Measurements from ENCODE around the gene NTM.
A peak's percentile ranks its signal among the peaks of the same experiment; 100 is the strongest.

NTM gene

DNA sequence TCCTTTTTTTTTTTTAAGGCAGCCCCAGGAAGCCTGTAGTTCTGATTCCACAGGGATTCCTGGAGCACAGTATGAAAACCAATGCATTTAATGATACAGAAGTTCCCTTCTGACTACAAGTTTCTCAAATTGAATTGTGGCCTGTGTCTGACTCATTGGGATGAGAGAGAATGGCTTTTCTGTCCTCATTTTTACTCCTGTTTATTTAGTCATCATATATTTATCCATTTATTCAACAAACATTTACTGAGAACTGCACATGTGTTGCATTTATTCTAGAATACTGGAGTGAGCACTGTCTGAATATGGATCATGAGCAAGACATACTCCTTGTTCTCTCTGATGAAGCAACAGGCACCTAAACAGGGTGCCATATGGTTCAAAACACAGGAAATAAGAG lies 231.2 kb downstream of the NTM start:
- DNase-seq (ENCODE audit: low spot score): no peak

GRCh38 chr11:131602431-131602830 lies 232.0 kb downstream of the NTM start:
- DNase-seq (ENCODE audit: low spot score): no peak

- DNase-seq (ENCODE audit: low spot score): no peak
Measured at GRCh38 chr11:131606811-131607335, 236.5 kb downstream of the NTM start.

GRCh38 chr11:131609337-131609736 lies 238.9 kb downstream of the NTM start:
- DNase-seq (ENCODE audit: low spot score): no peak

DNA sequence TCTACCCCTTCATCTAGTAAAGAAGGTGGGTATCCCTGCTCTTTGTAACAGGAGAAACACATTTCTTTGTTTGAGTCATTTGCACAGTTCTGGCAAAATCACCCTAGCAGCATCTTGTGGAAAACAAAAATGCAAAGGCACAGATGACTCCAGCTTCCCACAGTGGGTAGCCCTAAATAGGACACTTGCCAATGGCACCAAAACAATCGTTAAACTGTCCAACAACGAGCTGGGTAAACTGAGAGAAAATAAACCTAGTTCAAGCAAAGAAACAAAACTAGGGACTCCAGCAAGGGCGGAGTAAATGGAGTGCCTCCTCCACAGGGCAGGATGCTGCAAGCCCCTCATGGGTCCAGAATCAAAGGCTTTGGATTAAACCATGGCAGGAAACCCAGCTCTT lies 239.5 kb downstream of the NTM start:
- DNase-seq (ENCODE audit: low spot score): no peak

- no peak for DNase-seq (ENCODE audit: low spot score)
Measured at GRCh38 chr11:131611322-131611721, 240.9 kb downstream of the NTM start.

GRCh38 chr11:131612533-131612932 lies 242.1 kb downstream of the NTM start:
- DNase-seq (ENCODE audit: low spot score): no peak

DNA sequence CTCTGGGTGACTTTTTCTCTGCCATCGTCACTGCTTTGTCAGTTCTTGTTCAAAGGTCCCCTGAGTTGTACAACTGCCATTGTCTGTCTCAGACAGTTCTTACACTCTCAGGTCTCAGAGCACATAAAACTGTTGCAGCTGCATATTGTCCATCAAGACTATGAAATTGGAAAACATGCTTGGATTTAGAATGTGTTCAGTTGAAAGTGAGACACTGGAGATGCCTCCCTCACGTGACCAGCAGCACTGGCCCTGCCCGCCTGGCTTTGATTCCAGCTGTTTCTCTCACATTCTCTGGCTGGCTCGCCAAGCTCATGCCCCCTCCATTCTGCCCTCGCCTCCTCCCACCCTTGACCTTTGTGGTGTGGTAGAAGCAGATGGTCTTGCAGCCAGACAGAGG lies 244.2 kb downstream of the NTM start:
- no peak for DNase-seq (ENCODE audit: low spot score)

DNA sequence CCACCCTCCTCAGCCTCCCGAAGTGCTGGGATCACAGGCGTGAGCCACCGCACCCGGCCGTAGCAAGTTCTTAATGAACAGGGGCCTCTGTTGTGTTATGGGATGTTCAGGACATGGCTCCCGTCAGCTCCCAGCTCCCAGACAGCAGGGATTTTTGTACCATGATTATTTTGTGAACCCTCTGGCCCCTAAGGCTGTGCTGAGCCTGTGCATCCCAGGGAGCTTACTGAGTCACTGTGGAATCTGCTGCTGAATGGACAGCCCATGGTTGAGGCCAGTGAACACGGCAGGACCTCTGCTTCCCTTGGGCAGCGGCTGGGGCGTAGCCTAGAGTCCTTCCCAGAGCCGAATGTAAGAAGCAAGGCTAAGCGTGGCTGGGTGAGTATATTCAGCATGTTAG lies 245.2 kb downstream of the NTM start:
- no peak for DNase-seq (ENCODE audit: low spot score)

DNA sequence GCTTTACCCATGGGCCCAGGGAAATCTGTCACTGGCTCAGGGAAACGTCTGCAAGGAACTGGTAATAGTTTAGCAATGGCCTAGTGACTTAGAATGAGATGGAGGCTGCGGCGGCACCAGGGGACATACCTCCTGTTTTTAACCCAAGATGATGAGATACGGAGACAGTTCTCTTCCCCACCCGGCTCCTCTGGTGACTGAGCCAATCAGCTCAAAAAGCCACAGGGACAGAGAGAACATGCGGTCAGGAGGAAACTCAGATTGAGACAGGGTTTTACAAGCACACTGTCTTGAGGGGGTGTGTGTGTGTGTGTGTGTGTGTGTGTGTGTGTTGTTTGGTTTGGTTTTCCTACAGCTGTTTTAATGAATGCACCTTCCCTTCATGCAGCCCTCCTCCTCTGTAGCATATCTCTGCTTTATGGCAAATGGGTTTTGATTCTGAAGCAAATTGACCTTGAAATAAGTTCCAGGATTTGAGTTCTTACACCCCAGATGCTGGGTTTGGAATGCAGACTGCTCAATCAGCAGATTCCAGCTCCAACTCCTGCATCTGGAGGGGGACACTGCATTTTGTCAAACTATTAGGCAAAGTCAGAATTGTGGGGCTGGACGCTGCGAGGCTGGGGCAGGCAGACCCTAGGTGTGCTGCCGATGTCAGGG lies 246.2 kb downstream of the NTM start:
- peak; percentile 1 for DNase-seq (ENCODE audit: low spot score)

- DNase-seq (ENCODE audit: low spot score): no peak
Measured at GRCh38 chr11:131618201-131618600, 247.8 kb downstream of the NTM start.

DNA sequence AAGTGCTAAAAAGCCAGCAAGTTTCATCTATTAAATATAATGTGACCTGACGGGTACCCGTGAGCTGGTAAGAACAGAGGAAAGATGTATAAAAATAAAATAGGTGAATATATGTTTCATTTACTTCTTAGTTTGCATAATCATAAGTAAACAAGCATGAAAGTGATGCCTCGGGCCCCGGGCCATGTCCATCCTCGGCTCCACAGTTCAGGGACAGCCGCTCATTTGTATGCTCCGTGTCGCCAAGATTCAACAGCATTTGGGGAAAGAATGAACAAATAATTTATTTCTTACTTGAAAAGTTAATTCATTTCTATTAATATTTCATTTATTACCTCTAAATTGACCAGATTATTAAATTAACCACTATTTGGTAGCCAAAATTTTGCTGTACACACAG lies 251.8 kb downstream of the NTM start:
- no peak for DNase-seq (ENCODE audit: low spot score)

GRCh38 chr11:131624531-131624930 lies 254.1 kb downstream of the NTM start:
- DNase-seq (ENCODE audit: low spot score): no peak

GRCh38 chr11:131626788-131627187 lies 256.4 kb downstream of the NTM start:
- DNase-seq (ENCODE audit: low spot score): no peak

- DNase-seq (ENCODE audit: low spot score): no peak
Measured at GRCh38 chr11:131628739-131629138, 258.3 kb downstream of the NTM start.

- DNase-seq (ENCODE audit: low spot score): no peak
Measured at GRCh38 chr11:131629925-131630540, 259.6 kb downstream of the NTM start.

DNA sequence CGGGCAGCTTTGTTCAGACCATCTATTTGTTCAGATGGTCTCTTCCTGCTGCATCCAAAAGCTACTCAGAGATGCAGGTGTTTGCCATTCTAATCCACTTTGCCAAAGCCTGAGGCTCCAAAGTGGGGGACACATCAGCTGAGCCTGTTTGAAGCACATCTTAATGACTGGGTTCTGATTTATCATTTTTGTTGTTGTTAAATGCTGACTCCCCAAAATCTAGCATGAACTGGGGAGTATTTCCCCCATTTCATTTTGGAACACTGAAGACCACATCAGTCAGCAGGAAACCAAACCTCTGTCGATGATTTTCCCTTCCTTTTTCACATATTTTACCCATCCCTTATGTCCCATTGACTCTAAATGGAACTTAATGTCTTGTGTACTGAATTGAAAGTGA lies 262.6 kb downstream of the NTM start:
- DNase-seq (ENCODE audit: low spot score): no peak

DNA sequence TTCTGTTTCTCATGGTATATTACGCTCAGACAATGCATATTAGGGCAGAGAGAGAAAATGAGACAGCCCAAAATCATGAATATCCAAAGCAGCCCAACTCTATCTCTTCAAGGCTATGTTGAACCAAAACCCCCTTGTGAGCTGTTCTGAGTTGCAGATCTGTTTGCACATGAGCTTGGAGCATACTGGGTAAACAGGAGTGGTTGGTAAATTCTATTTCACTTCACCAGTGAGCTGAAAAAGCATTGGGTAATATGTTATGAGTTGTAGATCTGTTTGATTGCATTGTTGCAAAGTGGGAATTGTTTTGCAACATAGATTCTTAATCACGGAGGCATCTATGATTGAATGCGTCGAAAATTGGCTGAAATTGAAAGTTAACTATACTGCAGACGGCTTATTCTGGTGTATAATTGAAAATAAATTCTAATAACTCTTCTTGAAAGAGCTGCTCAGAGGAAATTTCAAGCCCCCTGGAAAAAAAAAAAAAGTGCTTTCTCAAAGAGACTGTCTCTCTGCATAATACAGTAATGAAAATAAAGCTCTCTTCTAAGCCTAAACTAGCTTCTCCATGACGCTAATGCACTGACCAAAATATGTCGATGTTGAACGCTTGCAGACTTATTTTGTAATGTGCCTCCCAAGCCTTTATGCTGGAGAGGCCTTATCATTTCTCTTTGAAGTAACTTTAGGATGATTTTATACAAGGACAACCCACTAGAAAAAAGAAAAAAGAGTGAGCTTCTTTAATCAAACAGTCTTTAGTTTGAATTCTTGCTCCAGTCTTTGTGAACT lies 263.7 kb downstream of the NTM start:
- no peak for DNase-seq (ENCODE audit: low spot score)

GRCh38 chr11:131637469-131638175 lies 267.2 kb downstream of the NTM start:
- no peak for DNase-seq (ENCODE audit: low spot score)

DNA sequence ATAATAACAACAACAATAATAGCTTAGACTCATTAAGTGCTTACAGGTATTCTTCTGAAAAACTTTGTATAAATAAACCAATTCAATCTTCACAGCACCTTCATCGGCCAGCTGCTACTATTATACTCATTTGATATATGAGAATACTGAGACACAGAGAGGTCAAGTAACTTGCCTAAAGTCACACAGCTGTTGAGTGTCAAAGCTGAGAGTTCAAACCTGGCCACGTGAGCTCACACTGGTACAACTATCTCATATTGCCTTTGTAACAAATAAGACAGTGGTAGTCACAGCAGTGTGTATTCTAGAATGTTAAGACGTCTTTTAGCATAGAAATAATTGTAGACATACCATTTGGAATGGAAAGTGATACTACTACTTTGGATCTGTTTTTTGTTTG lies 268.5 kb downstream of the NTM start:
- DNase-seq (ENCODE audit: low spot score): no peak

GRCh38 chr11:131640320-131640719 lies 269.9 kb downstream of the NTM start:
- DNase-seq (ENCODE audit: low spot score): no peak

GRCh38 chr11:131642756-131643531 lies 272.5 kb downstream of the NTM start:
- no peak for DNase-seq (ENCODE audit: low spot score)

Data from activated CD4-positive, alpha-beta T cell treated with anti-CD3 and anti-CD28 coated beads, Interleukin-2, Interleukin-4, amounts not matched to agents 100 ng/mL and 50 ng/mL, durations not matched to agents 16 hours and 8 hours (primary cell).